ENCODE measurements around the gene JKAMP. TPM values are rescaled to one million over a fixed set of nuclear protein-coding genes. Genes with fewer than 3 reads are reported as not detected.

Gene JKAMP
- total and polyA plus RNA-seq, 2 donors (not counting 3 experiments of a cell fraction or from before 2014, with no cell fraction given): 30.8 to 160 TPM

DNA sequence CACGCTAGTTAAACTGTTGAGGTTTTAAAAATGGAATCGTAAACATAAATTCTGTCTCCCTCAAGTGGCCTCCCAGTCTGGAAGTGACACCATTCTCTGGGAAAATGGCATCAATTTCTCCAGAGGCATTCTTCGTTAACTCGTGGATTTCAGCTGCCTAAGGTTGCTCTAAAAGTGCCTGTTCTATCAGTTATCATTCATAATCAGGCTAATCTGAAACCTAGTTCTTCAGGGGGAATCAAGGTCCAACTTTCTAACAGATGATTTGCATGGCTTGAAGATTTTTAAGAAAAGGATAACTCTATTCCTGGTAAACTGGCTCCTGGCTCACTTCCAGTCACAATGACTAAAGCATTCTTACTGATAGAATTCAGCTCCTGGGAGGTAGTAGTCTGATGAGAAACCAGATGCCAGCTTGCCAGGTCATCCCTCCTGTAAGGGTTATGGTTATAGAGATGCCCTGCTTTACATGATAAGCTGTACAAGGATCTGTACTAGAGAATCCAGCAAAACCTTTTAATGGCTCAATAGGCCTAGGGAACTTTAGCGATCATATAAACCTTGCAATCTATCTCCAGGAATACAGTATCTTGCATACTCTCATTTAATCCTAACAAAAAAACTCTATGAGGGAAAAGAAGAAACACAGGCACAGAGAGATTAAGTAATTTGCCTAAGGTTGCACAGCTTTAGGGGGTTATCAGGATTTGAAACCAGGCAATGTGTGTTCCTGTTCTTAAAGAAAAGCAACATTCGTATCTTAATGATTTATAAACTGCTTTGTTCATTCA lies 1.6 kb upstream of the JKAMP start:
- peak overlapping the region; percentile 97 for H3K9ac ChIP-seq (replicated peaks; ENCODE audit: extremely low read depth, insufficient read depth, low read length)
- ChIA-PET POLR2A (no interaction called here), CTCF (interaction anchor here (0.8 to 2.5 kb wide), 5 partner anchors 8 to 358 kb away, joined by 3 to 24 read pairs (median 6); no protein-coding TSS in a partner anchor)
- peak overlapping the region; percentile 24 to 98 (median 70) for H3K4me3 ChIP-seq (replicated peaks in 1 of 3; ENCODE audit: insufficient read depth in 1 of 3, low read depth in 1 of 3, low read length in 3 of 3)
- dilution Hi-C loops (cut with MboI; ENCODE audit: extremely low pct_ligation_motif_present, low sequenced_read_pairs) (no loop called here), intact Hi-C loops (cut with micrococcal nuclease) (loop anchor here (1.0 to 5.0 kb wide), 7 partner anchors 17 to 765 kb away; partner anchors contain the start of genes DAAM1, GPR135, PCNX4 and PPM1A)
- no peaks in the 10 kb centered on the region for H3K36me3 ChIP-seq (ENCODE audit: control insufficient read depth in 2 of 2, extremely low read depth in 1 of 2, insufficient read depth in 2 of 2, low read length in 2 of 2)
- H3K27ac ChIP-seq (ENCODE audit: insufficient read depth, low read depth, low read length): peak overlapping the region; percentile 80
- TF ChIP-seq MYC (IDR thresholded peaks at IDR 0.05; ENCODE audit: low read depth, low read length): no peak
- no peak for TF ChIP-seq POLR2A (IDR thresholded peaks at IDR 0.05; ENCODE audit: low read depth, low read length)
- TF ChIP-seq, protein P1, sequence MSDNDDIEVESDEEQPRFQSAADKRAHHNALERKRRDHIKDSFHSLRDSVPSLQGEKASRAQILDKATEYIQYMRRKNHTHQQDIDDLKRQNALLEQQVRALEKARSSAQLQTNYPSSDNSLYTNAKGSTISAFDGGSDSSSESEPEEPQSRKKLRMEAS (IDR thresholded peaks at IDR 0.05; ENCODE audit: insufficient read depth, insufficient read length): no peak
- TF ChIP-seq GATA2 (IDR thresholded peaks at IDR 0.05; ENCODE audit: insufficient read depth, insufficient read length, low read depth, low read length): peak; percentile 54
- TF ChIP-seq POLR2AphosphoS5 (IDR thresholded peaks at IDR 0.05; ENCODE audit: insufficient read depth, low read depth, low read length): peak; percentile 36
- TF ChIP-seq JUN (IDR thresholded peaks at IDR 0.05; ENCODE audit: borderline replicate concordance, insufficient read depth, insufficient read length, low read depth): no peak
- TF ChIP-seq EZH2 (IDR thresholded peaks at IDR 0.05; ENCODE audit: borderline replicate concordance, low read depth, low read length, severe bottlenecking): no peak
- TF ChIP-seq, protein P2, sequence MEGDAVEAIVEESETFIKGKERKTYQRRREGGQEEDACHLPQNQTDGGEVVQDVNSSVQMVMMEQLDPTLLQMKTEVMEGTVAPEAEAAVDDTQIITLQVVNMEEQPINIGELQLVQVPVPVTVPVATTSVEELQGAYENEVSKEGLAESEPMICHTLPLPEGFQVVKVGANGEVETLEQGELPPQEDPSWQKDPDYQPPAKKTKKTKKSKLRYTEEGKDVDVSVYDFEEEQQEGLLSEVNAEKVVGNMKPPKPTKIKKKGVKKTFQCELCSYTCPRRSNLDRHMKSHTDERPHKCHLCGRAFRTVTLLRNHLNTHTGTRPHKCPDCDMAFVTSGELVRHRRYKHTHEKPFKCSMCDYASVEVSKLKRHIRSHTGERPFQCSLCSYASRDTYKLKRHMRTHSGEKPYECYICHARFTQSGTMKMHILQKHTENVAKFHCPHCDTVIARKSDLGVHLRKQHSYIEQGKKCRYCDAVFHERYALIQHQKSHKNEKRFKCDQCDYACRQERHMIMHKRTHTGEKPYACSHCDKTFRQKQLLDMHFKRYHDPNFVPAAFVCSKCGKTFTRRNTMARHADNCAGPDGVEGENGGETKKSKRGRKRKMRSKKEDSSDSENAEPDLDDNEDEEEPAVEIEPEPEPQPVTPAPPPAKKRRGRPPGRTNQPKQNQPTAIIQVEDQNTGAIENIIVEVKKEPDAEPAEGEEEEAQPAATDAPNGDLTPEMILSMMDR (IDR thresholded peaks at IDR 0.05; ENCODE audit: extremely low read depth in 1 of 2, insufficient read depth in 1 of 2, low read depth in 1 of 2, low read length in 2 of 2): no peak
- no peak for TF ChIP-seq FOS (IDR thresholded peaks at IDR 0.05; ENCODE audit: borderline replicate concordance, insufficient read depth, low read length)
- H3K9me3 ChIP-seq (replicated peaks; ENCODE audit: control insufficient read depth, insufficient read depth, low read length): no peaks in the 10 kb centered on the region
- BruUV-seq (replicated peaks): no TSS peak
- no peaks in the 10 kb centered on the region for H3K27me3 ChIP-seq (ENCODE audit: control insufficient read depth in 2 of 2, insufficient read depth in 2 of 2, low read length in 2 of 2)
- no peaks in the 10 kb centered on the region for H4K20me1 ChIP-seq (replicated peaks; ENCODE audit: control insufficient read depth, extremely low read depth, insufficient read depth, low read length)
- peaks cover 63% of the 10 kb centered on the region for H3K79me2 ChIP-seq (ENCODE audit: control insufficient read depth, insufficient read depth, low read length)
- peak overlapping the region; percentile 93 for H3K4me2 ChIP-seq (ENCODE audit: insufficient read depth, low read length)
- H3K9me1 ChIP-seq (replicated peaks; ENCODE audit: control insufficient read depth, extremely low read depth, insufficient read depth, low read length): no peaks in the 10 kb centered on the region
- peak; percentile 73 for DNase-seq (ENCODE audit: low read depth, low spot score)
- FAIRE-seq: peak; percentile 78
- peaks cover 31% of the 10 kb centered on the region for H3K4me1 ChIP-seq (ENCODE audit: control insufficient read depth, extremely low read depth, insufficient read depth, low read length)
- H2AFZ ChIP-seq (ENCODE audit: low read depth, low read length): no peak overlapping the region

Data from endothelial cell of umbilical vein (primary cell).